HepG2 (cell line): Measurements from ENCODE around the gene HEPN1. TPM values are rescaled to one million over a fixed set of nuclear protein-coding genes. Genes with fewer than 3 reads are reported as not detected.

Experiments
- ATAC-seq: fragments of 200-7000 bp; cut with Tn5 transposase; 3 replicates; pipeline ENCODE4 v1.9.1; 2020; ENCODE audit warnings: mild to moderate bottlenecking, moderate library complexity
- BruUV-seq: library from RNA; stranded (reverse); fragments of 400-500 nt; replicated peaks from 2 replicates; lab custom pipeline; 2021; lab: Mats Ljungman, UMichigan
- CTCF ChIA-PET: fragments of 300-600 bp; formaldehyde crosslinking; extraction: SDS; loops from one replicate; lab custom pipeline; 2021; ENCODE audit warnings: low total read pairs, inconsistent platforms, low intra/inter-chr PET ratio; lab: Yijun Ruan, JAX
- POLR2A ChIA-PET: fragments of 350-600 bp; sonication (Branson Sonifier 250); formaldehyde crosslinking; loops from one replicate; lab custom pipeline; 2020; ENCODE audit warnings: antibody characterized with exemption, inconsistent platforms; lab: Yijun Ruan, JAX
- DNase-seq: peaks from one replicate; pipeline ENCODE4 v3.0.0-alpha.2; 2015; ENCODE audit warnings: low spot score
- FAIRE-seq: peaks from 3 replicates; lab custom pipeline; 2011; peaks lifted over from hg19 to GRCh38; lab: Jason Lieb, UNC
- H2AFZ ChIP-seq: one replicate; pipeline ENCODE4 v1.6.1; 2011; ENCODE audit warnings: low read length, inconsistent platforms
- H3K27ac ChIP-seq: fragments of 300-600 bp; 3 replicates; pipeline ENCODE4 v1.8.0; 2011; ENCODE audit warnings: mixed run types, mild to moderate bottlenecking, mixed read lengths, low read length, inconsistent platforms; ENCODE audit not compliant: insufficient read depth; ENCODE audit errors: extremely low read length
- H3K27me3 ChIP-seq, 2 experiments: fragments of 200-600 bp in 1 of 2; 2 replicates in 1 of 2; 3 replicates in 1 of 2; pipeline versions ENCODE4 v1.6.0 to v1.8.0; 2011; ENCODE audit warnings: low read length in 2 of 2, mild to moderate bottlenecking in 2 of 2, moderate library complexity in 2 of 2, inconsistent platforms in 1 of 2; ENCODE audit not compliant: insufficient read depth in 2 of 2, control insufficient read depth in 1 of 2
- H3K36me3 ChIP-seq, 2 experiments: fragments of 200-600 bp in 1 of 2; replicated peaks in 1 of 2; 2 replicates in 1 of 2; 3 replicates in 1 of 2; pipeline versions ENCODE4 v1.5.1 to v1.8.0; 2011; ENCODE audit warnings: low read length in 2 of 2, inconsistent platforms in 1 of 2; ENCODE audit not compliant: insufficient read depth in 2 of 2, control insufficient read depth in 1 of 2
- H3K4me1 ChIP-seq: 2 replicates; pipeline ENCODE4 v1.5.1; 2012; ENCODE audit warnings: low read length, inconsistent platforms; ENCODE audit not compliant: insufficient read depth
- H3K4me2 ChIP-seq: 2 replicates; pipeline ENCODE4 v1.6.0; 2011; ENCODE audit warnings: low read depth, low read length, inconsistent platforms
- H3K4me3 ChIP-seq, 3 experiments: fragments of 200-600 bp in 1 of 3; sonication (generic), shearing (Covaris generic) in 1 of 3; replicated peaks in 1 of 3; 2 replicates each; pipeline ENCODE4 v1.5.1; 2011 to 2016; ENCODE audit warnings: low read length in 3 of 3, inconsistent platforms in 2 of 3, low read depth in 2 of 3, mild to moderate bottlenecking in 2 of 3, control low read depth in 1 of 3, mixed read lengths in 1 of 3; ENCODE audit not compliant: insufficient read depth in 1 of 3
- H3K79me2 ChIP-seq: one replicate; pipeline ENCODE4 v1.6.1; 2011; ENCODE audit warnings: low read length, inconsistent platforms; ENCODE audit not compliant: insufficient read depth
- H3K9ac ChIP-seq: 2 replicates; pipeline ENCODE4 v1.6.0; 2011; ENCODE audit warnings: mild to moderate bottlenecking, low read depth, low read length, inconsistent platforms; ENCODE audit not compliant: insufficient read depth
- H3K9me3 ChIP-seq: 2 replicates; pipeline ENCODE4 v1.5.1; 2012; ENCODE audit warnings: mild to moderate bottlenecking, low read length
- H4K20me1 ChIP-seq: 2 replicates; pipeline ENCODE4 v1.6.0; 2011; ENCODE audit warnings: inconsistent platforms, mild to moderate bottlenecking, low read length, moderate library complexity; ENCODE audit not compliant: insufficient read depth
- BRCA1 ChIP-seq: sonication (generic); formaldehyde crosslinking; IDR thresholded peaks from 2 replicates; pipeline ENCODE4 v1.4.0; 2020; ENCODE audit warnings: missing genetic modification reagents
- DNMT1 ChIP-seq: sonication (generic); formaldehyde crosslinking; IDR thresholded peaks from 2 replicates; pipeline ENCODE4 v1.5.1; 2020; ENCODE audit warnings: mild to moderate bottlenecking, missing genetic modification reagents
- FOXA3 ChIP-seq: IDR thresholded peaks from 2 replicates; pipeline ENCODE4 v1.6.1; 2016; ENCODE audit warnings: missing genetic modification reagents, missing compliant biosample characterization
- MAFK ChIP-seq, 2 experiments: IDR thresholded peaks in 1 of 2; conservative IDR thresholded peaks in 1 of 2; 2 replicates each; pipeline ENCODE4 v1.6.1; 2011; ENCODE audit warnings: improper control_type of control experiment in 2 of 2, low read length in 2 of 2
- SOX6 ChIP-seq, 2 experiments: fragments of 450-650 bp in 1 of 2; sonication (generic) in 1 of 2; formaldehyde crosslinking in 1 of 2; IDR thresholded peaks; 2 replicates each; pipeline versions ENCODE4 v1.4.0 to v1.6.1; 2017 to 2020; ENCODE audit warnings: antibody characterized with exemption in 1 of 2, mild to moderate bottlenecking in 1 of 2, missing genetic modification reagents in 1 of 2
- TBX3 ChIP-seq: fragments of 450-650 bp; IDR thresholded peaks from 2 replicates; pipeline ENCODE4 v1.6.1; 2017; ENCODE audit warnings: antibody characterized with exemption, mild to moderate bottlenecking, inconsistent platforms, borderline replicate concordance
- THYN1 ChIP-seq: sonication (generic); formaldehyde crosslinking; IDR thresholded peaks from 2 replicates; pipeline ENCODE4 v1.8.1; 2023; ENCODE audit warnings: low read depth, mild to moderate bottlenecking, moderate library complexity, missing genetic modification reagents, borderline replicate concordance
- ZFP62 ChIP-seq: sonication (generic); formaldehyde crosslinking; IDR thresholded peaks from 2 replicates; pipeline ENCODE4 v1.4.0; 2020; ENCODE audit warnings: missing genetic modification reagents
- ZMYM3 ChIP-seq: sonication (generic); formaldehyde crosslinking; IDR thresholded peaks from 2 replicates; pipeline ENCODE4 v1.5.1; 2020; ENCODE audit warnings: mild to moderate bottlenecking, missing genetic modification reagents
- ZNF225 ChIP-seq: sonication (generic); formaldehyde crosslinking; IDR thresholded peaks from 2 replicates; pipeline ENCODE4 v1.4.0; 2020; ENCODE audit warnings: mild to moderate bottlenecking, missing genetic modification reagents
- ZNF703 ChIP-seq: sonication (generic); formaldehyde crosslinking; IDR thresholded peaks from 2 replicates; pipeline ENCODE4 v1.5.1; 2020; ENCODE audit warnings: missing genetic modification reagents, mild to moderate bottlenecking, moderate library complexity, borderline replicate concordance
- WGBS: methylation state at CpG from one replicate; pipeline ENCODE4 v1.1.6; 2017; ENCODE audit warnings: low lambda C conversion rate; 5-methylcytosine and 5-hydroxymethylcytosine counted together
- in situ Hi-C: cut with HindIII; loops from 2 replicates; pipeline ENCODE4 v1.10.0; 2017; ENCODE audit warnings: low pct_unique_long_range_greater_than_20kb; ENCODE audit not compliant: extremely low pct_ligation_motif_present
- intact Hi-C: fragments of 100-400 bp; cut with micrococcal nuclease; formaldehyde crosslinking; loops from one replicate; pipeline ENCODE4 v1.10.0; 2022; ENCODE audit not compliant: unreplicated experiment
- polyA plus RNA-seq, 8 experiments: library from polyadenylated mRNA; depleted of rRNA in 3 of 8; stranded (reverse) in 7 of 8; unstranded in 1 of 8; fragments of >200 nt; fragmentation: Illumina TruSeq in 4 of 8; extraction: Trizol in 4 of 8; gene quantifications; 2 replicates each; pipeline versions ENCODE4 v1.2.1 to v1.2.3, GENCODE V29; 2011 to 2016; ENCODE audit warnings: low read depth in 4 of 8, missing spikeins in 1 of 8, mixed read lengths in 1 of 8; ENCODE audit not compliant: insufficient read depth in 1 of 8
- total RNA-seq, 5 experiments: library from RNA; depleted of rRNA; stranded (reverse); fragments of >200 nt; fragmentation: Illumina TruSeq; extraction: Trizol; gene quantifications; 2 replicates each; pipeline ENCODE4 v1.2.3, GENCODE V29; 2016; ENCODE audit warnings: low read depth in 1 of 5
- TF ChIP-seq, protein P1 (sequence below): sonication (generic); formaldehyde crosslinking; conservative IDR thresholded peaks from 2 replicates; pipeline ENCODE4 v1.8.0; 2022; ENCODE audit warnings: missing genetic modification reagents
- TF ChIP-seq, protein P2 (sequence below): fragments of 450-650 bp; IDR thresholded peaks from 2 replicates; pipeline ENCODE4 v1.6.1; 2017; ENCODE audit warnings: mild to moderate bottlenecking
- TF ChIP-seq, protein P3 (sequence below): sonication (generic); formaldehyde crosslinking; IDR thresholded peaks from 2 replicates; pipeline ENCODE4 v1.4.0; 2020; ENCODE audit warnings: missing genetic modification reagents, borderline replicate concordance
- TF ChIP-seq, protein P4 (sequence below): sonication (generic); formaldehyde crosslinking; IDR thresholded peaks from 2 replicates; pipeline ENCODE4 v1.4.0; 2020; ENCODE audit warnings: missing genetic modification reagents, mild to moderate bottlenecking, borderline replicate concordance

The HEPN1 gene
- total and polyA plus RNA-seq, 2 of the 13 experiments (the other 11 are each of a cell fraction or from before 2014, with no cell fraction given) = not detected

DNA sequence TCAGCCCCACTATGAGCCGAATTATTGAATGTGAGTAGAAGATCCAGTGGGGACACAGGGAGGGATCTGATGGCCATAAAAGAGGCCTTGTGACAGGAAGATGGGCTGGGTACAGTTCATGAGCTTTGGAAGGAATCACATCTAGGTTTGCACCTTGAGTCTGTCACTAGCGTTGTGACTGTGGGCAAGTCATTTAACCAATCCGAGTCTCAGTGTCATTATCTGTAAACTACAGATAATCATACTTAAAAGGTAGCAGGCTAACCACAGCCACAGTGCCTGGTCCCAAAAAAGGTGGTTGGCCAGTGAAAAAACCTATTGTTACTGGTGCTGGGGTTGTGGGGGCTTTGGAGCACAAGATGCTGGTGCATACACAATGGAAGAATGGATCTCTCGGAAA lies 3.8 kb downstream of the HEPN1 start:
- no peak for FAIRE-seq
- BruUV-seq = no TSS peak
- TF ChIP-seq DNMT1 (CRISPR knock-in tag) = no peak
- TF ChIP-seq SOX6 (IDR thresholded peaks at IDR 0.05) = no peak
- TF ChIP-seq SOX6 (CRISPR knock-in tag; IDR thresholded peaks at IDR 0.05) = no peak
- TF ChIP-seq ZMYM3 (CRISPR knock-in tag) = no peak
- no peak for TF ChIP-seq MAFK (conservative IDR thresholded peaks at IDR 0.05 in 1 of 2, IDR thresholded peaks at IDR 0.05 in 1 of 2; ENCODE audit: low read length in 2 of 2)
- no peak for TF ChIP-seq ZFP62 (CRISPR knock-in tag)
- TF ChIP-seq BRCA1 (CRISPR knock-in tag) = no peak
- TF ChIP-seq FOXA3 (CRISPR knock-in tag) = no peak
- TF ChIP-seq, protein P1, sequence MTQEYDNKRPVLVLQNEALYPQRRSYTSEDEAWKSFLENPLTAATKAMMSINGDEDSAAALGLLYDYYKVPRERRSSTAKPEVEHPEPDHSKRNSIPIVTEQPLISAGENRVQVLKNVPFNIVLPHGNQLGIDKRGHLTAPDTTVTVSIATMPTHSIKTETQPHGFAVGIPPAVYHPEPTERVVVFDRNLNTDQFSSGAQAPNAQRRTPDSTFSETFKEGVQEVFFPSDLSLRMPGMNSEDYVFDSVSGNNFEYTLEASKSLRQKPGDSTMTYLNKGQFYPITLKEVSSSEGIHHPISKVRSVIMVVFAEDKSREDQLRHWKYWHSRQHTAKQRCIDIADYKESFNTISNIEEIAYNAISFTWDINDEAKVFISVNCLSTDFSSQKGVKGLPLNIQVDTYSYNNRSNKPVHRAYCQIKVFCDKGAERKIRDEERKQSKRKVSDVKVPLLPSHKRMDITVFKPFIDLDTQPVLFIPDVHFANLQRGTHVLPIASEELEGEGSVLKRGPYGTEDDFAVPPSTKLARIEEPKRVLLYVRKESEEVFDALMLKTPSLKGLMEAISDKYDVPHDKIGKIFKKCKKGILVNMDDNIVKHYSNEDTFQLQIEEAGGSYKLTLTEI (CRISPR knock-in tag) = no peak
- TF ChIP-seq, protein P2, sequence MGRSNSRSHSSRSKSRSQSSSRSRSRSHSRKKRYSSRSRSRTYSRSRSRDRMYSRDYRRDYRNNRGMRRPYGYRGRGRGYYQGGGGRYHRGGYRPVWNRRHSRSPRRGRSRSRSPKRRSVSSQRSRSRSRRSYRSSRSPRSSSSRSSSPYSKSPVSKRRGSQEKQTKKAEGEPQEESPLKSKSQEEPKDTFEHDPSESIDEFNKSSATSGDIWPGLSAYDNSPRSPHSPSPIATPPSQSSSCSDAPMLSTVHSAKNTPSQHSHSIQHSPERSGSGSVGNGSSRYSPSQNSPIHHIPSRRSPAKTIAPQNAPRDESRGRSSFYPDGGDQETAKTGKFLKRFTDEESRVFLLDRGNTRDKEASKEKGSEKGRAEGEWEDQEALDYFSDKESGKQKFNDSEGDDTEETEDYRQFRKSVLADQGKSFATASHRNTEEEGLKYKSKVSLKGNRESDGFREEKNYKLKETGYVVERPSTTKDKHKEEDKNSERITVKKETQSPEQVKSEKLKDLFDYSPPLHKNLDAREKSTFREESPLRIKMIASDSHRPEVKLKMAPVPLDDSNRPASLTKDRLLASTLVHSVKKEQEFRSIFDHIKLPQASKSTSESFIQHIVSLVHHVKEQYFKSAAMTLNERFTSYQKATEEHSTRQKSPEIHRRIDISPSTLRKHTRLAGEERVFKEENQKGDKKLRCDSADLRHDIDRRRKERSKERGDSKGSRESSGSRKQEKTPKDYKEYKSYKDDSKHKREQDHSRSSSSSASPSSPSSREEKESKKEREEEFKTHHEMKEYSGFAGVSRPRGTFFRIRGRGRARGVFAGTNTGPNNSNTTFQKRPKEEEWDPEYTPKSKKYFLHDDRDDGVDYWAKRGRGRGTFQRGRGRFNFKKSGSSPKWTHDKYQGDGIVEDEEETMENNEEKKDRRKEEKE = no peak
- TF ChIP-seq, protein P3, sequence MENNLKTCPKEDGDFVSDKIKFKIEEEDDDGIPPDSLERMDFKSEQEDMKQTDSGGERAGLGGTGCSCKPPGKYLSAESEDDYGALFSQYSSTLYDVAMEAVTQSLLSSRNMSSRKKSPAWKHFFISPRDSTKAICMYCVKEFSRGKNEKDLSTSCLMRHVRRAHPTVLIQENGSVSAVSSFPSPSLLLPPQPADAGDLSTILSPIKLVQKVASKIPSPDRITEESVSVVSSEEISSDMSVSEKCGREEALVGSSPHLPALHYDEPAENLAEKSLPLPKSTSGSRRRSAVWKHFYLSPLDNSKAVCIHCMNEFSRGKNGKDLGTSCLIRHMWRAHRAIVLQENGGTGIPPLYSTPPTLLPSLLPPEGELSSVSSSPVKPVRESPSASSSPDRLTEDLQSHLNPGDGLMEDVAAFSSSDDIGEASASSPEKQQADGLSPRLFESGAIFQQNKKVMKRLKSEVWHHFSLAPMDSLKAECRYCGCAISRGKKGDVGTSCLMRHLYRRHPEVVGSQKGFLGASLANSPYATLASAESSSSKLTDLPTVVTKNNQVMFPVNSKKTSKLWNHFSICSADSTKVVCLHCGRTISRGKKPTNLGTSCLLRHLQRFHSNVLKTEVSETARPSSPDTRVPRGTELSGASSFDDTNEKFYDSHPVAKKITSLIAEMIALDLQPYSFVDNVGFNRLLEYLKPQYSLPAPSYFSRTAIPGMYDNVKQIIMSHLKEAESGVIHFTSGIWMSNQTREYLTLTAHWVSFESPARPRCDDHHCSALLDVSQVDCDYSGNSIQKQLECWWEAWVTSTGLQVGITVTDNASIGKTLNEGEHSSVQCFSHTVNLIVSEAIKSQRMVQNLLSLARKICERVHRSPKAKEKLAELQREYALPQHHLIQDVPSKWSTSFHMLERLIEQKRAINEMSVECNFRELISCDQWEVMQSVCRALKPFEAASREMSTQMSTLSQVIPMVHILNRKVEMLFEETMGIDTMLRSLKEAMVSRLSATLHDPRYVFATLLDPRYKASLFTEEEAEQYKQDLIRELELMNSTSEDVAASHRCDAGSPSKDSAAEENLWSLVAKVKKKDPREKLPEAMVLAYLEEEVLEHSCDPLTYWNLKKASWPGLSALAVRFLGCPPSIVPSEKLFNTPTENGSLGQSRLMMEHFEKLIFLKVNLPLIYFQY (CRISPR knock-in tag) = no peak
- no peak for TF ChIP-seq ZNF703 (CRISPR knock-in tag)
- no peak for TF ChIP-seq TBX3
- TF ChIP-seq, protein P4, sequence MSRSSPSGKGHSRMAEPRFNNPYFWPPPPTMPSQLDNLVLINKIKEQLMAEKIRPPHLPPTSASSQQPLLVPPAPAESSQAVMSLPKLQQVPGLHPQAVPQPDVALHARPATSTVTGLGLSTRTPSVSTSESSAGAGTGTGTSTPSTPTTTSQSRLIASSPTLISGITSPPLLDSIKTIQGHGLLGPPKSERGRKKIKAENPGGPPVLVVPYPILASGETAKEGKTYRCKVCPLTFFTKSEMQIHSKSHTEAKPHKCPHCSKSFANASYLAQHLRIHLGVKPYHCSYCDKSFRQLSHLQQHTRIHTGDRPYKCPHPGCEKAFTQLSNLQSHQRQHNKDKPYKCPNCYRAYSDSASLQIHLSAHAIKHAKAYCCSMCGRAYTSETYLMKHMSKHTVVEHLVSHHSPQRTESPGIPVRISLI (CRISPR knock-in tag) = no peak
- TF ChIP-seq THYN1 (CRISPR knock-in tag) = no peak
- TF ChIP-seq ZNF225 (CRISPR knock-in tag) = no peak

More for the DNA sequence above, 3.8 kb downstream of the HEPN1 start:
- CTCF ChIA-PET = no interaction called here
- Histone ChIP-seq H3K4me2 (no peak overlapping the region), H3K36me3 (peaks cover 15 to 44% of the 10 kb centered on the region in 2 experiments), H3K27me3 (no peaks in the 10 kb centered on the region), H3K4me1 (peaks cover 5% of the 10 kb centered on the region), H3K27ac (no peak overlapping the region), H3K9ac (no peak overlapping the region), H3K79me2 (peaks cover 18% of the 10 kb centered on the region), H3K4me3 (no peak overlapping the region), H4K20me1 (no peaks in the 10 kb centered on the region; the same call in none of the 2 replicates), H3K9me3 (no peaks in the 10 kb centered on the region), H2AFZ (no peak overlapping the region)
- POLR2A ChIA-PET = no interaction called here
- WGBS = 96% methylated on average over 4 of the region's 4 CpGs
- ATAC-seq (no peak), DNase-seq (no peak)
- intact Hi-C loops = no loop called here
- in situ Hi-C loops = no loop called here
